GM18951 (cell line): ENCODE results near the gene KRT71.

Experiments
- POLR2A ChIP-seq: IDR thresholded peaks from 4 replicates; pipeline ENCODE4 v1.6.1; 2011; ENCODE audit warnings: mild to moderate bottlenecking; ENCODE audit not compliant: insufficient read length, insufficient read depth; ENCODE audit errors: extremely low read depth
- in situ Hi-C: fragments of 300-500 bp; cut with MboI; formaldehyde crosslinking; loops from one replicate; pipeline ENCODE4 v1.12.0; 2022; ENCODE audit warnings: low sequenced_read_pairs, mixed read lengths, inconsistent platforms; ENCODE audit not compliant: unreplicated experiment

Gene KRT71

GRCh38 chr12:52541709-52542108 lies 11.2 kb downstream of the KRT71 start:
- in situ Hi-C loops, result no loop called here
- no peak for TF ChIP-seq POLR2A

DNA sequence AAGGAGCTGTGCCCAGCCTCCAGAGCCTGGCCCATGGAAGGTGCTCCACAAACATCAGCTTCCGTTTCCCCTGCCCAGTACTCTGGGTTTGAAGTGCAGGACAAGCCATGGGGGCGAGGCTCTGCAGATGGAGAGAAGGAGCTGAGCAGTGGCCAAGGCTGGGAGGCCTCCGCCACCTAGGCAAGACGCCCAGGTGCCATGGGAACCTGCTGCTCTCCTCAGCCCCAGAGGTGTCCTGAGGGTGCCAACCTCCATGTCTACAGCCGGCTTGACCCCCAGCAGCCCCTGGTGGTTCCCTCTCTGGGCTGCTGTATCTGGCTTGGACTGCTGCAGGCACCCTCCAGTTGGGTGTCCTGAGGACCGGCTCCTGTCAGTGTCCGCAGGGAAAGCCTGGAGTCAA lies 12.4 kb downstream of the KRT71 start:
- TF ChIP-seq POLR2A, result no peak
- in situ Hi-C loops, result no loop called here

DNA sequence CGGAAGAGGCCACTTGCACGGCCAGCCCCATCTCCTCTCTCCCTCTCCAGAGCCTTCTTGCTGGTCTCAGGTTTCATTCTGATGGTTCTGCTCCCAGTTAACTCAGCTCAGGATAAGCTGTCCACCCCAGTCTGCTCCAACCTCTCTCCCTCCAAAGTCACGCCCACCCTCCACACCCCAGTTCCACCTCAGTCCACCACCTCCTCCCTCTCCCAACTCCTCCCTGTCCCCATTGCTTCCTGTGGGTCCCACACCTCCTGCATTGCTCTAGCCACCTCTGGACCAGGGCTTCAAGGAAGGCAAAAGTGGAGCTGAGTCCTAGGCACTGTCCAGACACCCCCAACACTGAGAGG lies 13.1 kb downstream of the KRT71 start:
- TF ChIP-seq POLR2A, result no peak
- in situ Hi-C loops, result no loop called here

- no peak for TF ChIP-seq POLR2A
- in situ Hi-C loops, result no loop called here
These were observed 13.7 kb downstream of the KRT71 start for GRCh38 chr12:52539083-52539820.

- TF ChIP-seq POLR2A, result no peak
- in situ Hi-C loops, result no loop called here
These were observed 15.8 kb downstream of the KRT71 start for GRCh38 chr12:52537101-52537500.

- in situ Hi-C loops, result no loop called here
- TF ChIP-seq POLR2A, result no peak
These were observed 17.4 kb downstream of the KRT71 start for GRCh38 chr12:52535574-52535973.

GRCh38 chr12:52534482-52534881 lies 18.5 kb downstream of the KRT71 start:
- in situ Hi-C loops, result no loop called here
- no peak for TF ChIP-seq POLR2A

- TF ChIP-seq POLR2A, result no peak
- in situ Hi-C loops, result no loop called here
These were observed 19.1 kb downstream of the KRT71 start for GRCh38 chr12:52533686-52534470.

- TF ChIP-seq POLR2A, result no peak
- in situ Hi-C loops, result no loop called here
These were observed 20.3 kb downstream of the KRT71 start for GRCh38 chr12:52532636-52533035.

- in situ Hi-C loops, result no loop called here
- TF ChIP-seq POLR2A, result no peak
These were observed 21.2 kb downstream of the KRT71 start for GRCh38 chr12:52531566-52532300.

DNA sequence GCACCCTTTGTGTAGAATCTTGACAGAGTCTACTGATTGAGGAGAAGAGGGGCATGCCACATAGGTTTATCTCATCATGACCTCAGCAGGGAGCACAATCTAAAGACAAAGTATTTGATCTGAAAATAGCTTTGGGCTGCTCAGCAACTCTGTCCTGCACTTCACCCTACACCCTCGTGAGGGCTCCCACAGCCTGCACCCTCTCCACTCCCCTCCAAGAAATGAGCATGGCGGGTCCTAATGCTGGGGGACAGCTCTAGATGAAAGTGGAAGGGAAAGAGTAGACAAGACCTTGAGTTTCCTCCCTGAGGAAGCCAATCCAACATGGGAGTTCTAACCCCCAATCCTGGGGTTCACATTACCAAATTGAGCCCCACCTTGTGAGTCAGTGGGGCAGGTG lies 22.0 kb downstream of the KRT71 start:
- TF ChIP-seq POLR2A, result no peak
- in situ Hi-C loops, result no loop called here

- in situ Hi-C loops, result no loop called here
- no peak for TF ChIP-seq POLR2A
These were observed 22.6 kb downstream of the KRT71 start for GRCh38 chr12:52530366-52530765.

GRCh38 chr12:52529846-52530245 lies 23.1 kb downstream of the KRT71 start:
- in situ Hi-C loops, result no loop called here

More at GRCh38 chr12:52529846-52530245, 23.1 kb downstream of the KRT71 start:
- no peak for TF ChIP-seq POLR2A
